ENCODE results near the gene PDGFD.

Gene PDGFD

DNA sequence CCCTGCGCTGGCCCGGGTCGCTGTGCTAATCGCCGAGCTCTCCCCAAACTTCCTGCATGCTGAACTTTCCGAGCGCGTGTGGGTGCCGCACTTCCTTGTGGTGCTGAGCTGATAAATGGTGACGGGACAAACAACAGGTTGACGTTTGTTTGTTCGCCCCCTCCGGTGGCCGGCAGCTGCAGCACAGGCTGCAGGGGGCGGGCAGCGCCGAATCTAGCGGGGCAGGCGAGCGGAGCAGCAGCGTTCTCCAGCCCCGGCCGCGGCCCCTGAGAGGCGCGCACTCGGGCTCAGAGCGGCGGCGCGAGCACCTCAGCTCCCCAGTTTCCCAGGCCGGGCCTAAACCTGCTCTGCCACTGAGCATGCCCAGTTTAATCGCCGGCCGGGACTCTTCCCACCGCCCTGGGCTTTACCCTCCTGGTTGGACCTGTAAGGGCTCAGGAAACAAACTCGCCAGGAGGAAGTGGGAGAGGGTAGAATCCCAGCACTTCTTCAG, at the start of gene PDGFD:
TSS of gene PDGFD (minus strand) at position 120 of the 493 bp plus-strand sequence.
- Mint-ChIP-seq H3K4me1 (peaks cover 8% of the 10 kb centered on the region), H3K4me3 (peak within 1 kb of the TSS; percentile 65 to 78), H3K27me3 (peaks cover 40% of the 10 kb centered on the region), H3K27ac (no peak within 1 kb of the TSS), H3K9me3 (no peaks in the 10 kb centered on the region)
- DNase-seq (peak; percentile 16 to 23), ATAC-seq (peak; percentile 69)

DNA sequence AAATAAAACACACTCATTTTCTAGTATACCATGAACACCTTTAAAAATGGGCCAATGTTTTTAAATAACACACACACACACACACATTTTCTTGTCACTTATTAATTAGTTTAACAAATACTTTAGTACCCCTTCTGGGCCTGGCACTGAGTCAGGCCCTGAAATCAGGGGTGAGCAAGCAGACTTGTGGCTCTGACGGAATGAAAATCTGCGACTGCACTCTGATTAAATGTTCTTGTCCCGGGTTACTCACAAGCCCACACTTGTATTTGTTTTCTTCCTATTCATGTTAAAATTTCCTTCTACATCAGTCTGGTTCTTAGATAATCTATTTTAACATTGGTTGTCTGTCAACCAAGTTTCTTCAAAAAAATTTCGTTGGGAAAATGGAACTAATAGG, 43.0 kb upstream of the PDGFD start:
- Mint-ChIP-seq H3K4me3 (no peak overlapping the region), H3K27ac (no peak overlapping the region), H3K27me3 (no peaks in the 10 kb centered on the region), H3K9me3 (peaks cover 7% of the 10 kb centered on the region in 2 donors), H3K4me1 (no peaks in the 10 kb centered on the region)
- DNase-seq (no peak), ATAC-seq (no peak)

DNA sequence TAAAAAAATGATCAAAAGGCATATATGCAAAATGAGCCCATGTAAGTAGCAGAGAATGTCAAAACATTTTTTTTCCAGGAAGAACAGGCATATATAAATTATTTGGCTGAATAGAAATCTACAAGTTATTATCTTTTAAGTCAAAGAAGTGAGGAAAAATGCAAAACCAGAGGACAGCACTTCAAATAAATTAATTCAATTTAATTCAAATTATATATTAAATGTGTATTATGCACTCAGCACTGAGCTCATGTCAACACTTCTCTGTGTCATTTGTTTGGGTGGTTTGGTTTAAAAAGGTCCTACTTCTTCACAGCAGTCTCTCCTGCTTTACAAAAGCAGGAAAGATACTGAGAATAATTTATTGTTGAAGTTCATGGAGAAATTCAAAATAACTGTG, 41.9 kb upstream of the PDGFD start:
- H3K4me1 Mint-ChIP-seq, result no peaks in the 10 kb centered on the region
- no peaks in the 10 kb centered on the region for H3K9me3 Mint-ChIP-seq
- H3K4me3 Mint-ChIP-seq, result no peak overlapping the region
- no peak for ATAC-seq
- DNase-seq, result no peak
- H3K27me3 Mint-ChIP-seq, result no peaks in the 10 kb centered on the region
- no peak overlapping the region for H3K27ac Mint-ChIP-seq

DNA sequence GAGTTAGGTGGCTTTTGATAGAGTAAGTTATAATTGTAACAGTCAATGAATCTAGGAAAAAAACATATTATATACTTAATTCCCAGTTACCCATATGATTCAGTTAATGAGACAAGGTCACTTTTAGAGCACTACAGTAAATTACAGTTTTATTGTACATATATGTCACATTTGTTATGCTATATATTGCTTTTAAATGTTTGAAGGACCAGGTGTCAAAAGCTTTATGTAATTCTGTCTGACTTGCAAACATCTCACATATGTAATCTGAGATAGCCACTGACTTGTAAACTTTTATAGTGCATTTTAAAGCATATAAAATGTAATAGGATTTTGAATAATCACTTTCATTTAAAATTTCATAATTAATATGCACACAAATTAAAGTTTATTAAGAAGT, 36.7 kb upstream of the PDGFD start:
- DNase-seq (no peak), ATAC-seq (no peak)
- H3K9me3 Mint-ChIP-seq, result no peaks in the 10 kb centered on the region
- no peaks in the 10 kb centered on the region for H3K4me1 Mint-ChIP-seq
- no peak overlapping the region for H3K4me3 Mint-ChIP-seq
- no peaks in the 10 kb centered on the region for H3K27me3 Mint-ChIP-seq
- H3K27ac Mint-ChIP-seq, result no peak overlapping the region

GRCh38 chr11:104199053-104199452, 35.1 kb upstream of the PDGFD start:
- Mint-ChIP-seq H3K27ac (no peak overlapping the region), H3K4me3 (no peak overlapping the region), H3K9me3 (no peaks in the 10 kb centered on the region), H3K27me3 (no peaks in the 10 kb centered on the region), H3K4me1 (no peaks in the 10 kb centered on the region)
- no peak for DNase-seq
- ATAC-seq, result no peak

DNA sequence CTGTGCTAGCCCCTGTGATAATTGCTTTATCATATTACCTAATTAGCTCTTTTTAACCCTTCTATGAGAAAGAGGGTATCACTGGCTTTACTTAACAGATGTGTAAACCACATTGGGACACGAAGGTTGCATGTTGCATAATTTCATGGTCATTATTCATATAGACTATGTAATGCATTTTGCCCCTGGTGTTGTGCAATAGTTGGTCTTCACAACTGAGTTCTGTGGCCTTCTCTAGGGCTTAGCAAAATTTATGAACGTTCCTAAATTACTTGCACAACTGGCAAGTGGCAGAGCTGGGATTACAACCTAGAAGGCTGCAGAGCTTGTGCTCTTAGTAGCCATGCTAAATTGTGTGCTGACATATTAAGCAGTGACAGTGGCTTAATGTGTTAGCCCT, 34.6 kb upstream of the PDGFD start:
- no peak overlapping the region for H3K4me3 Mint-ChIP-seq
- no peak for DNase-seq
- H3K4me1 Mint-ChIP-seq, result no peaks in the 10 kb centered on the region
- ATAC-seq, result no peak
- H3K27me3 Mint-ChIP-seq, result no peaks in the 10 kb centered on the region
- no peak overlapping the region for H3K27ac Mint-ChIP-seq
- H3K9me3 Mint-ChIP-seq, result no peaks in the 10 kb centered on the region

DNA sequence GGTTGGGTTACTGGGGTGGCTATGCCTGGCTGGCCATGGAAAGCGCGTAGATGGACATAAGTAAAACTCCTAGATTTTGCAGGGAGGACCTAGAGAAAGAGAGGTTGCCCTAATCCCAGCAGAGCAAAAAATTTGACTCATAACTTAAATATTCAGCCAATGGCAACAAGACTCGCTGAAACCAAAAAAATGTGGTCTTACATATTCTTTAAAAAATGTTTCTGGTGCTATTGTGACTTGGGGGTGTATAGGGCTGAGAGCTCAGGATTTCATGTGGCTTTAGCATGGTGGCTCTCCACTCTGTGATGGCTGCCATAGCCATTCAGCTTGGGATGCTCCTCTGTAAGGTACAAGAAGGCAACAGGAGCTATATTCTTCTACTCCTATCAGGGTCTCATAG, 27.2 kb upstream of the PDGFD start:
- ATAC-seq, result no peak
- no peak overlapping the region for H3K27ac Mint-ChIP-seq
- no peaks in the 10 kb centered on the region for H3K4me1 Mint-ChIP-seq
- peaks cover 0 to 6% of the 10 kb centered on the region in 2 donors for H3K9me3 Mint-ChIP-seq
- DNase-seq, result no peak
- H3K4me3 Mint-ChIP-seq, result no peak overlapping the region
- H3K27me3 Mint-ChIP-seq, result no peaks in the 10 kb centered on the region

- Mint-ChIP-seq H3K4me3 (no peak overlapping the region), H3K27ac (no peak overlapping the region), H3K27me3 (no peaks in the 10 kb centered on the region), H3K4me1 (no peaks in the 10 kb centered on the region), H3K9me3 (no peaks in the 10 kb centered on the region)
- DNase-seq (no peak), ATAC-seq (no peak)
Observed at GRCh38 chr11:104183593-104183992, 19.6 kb upstream of the PDGFD start.

DNA sequence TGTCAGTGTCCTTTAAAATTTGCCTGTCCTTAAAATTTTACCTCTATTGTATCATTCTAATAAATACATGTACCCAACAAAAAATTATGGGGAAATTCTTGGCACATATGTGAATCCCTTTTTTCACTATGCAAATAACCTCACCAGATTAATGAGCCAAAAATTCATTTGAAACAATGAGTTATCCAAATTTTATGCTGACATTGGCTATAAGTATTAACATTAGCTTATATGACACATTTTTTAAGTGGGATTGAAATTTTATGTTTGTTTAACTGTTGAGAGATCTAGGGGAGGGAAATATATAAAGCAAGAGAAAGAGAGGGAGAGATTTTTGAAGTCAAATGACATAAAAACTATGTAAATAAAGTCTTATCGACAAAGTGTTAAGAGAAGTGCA, 11.8 kb upstream of the PDGFD start:
- H3K27ac Mint-ChIP-seq, result no peak overlapping the region
- no peak for DNase-seq
- no peaks in the 10 kb centered on the region for H3K9me3 Mint-ChIP-seq
- no peaks in the 10 kb centered on the region for H3K4me1 Mint-ChIP-seq
- H3K4me3 Mint-ChIP-seq, result no peak overlapping the region
- H3K27me3 Mint-ChIP-seq, result no peaks in the 10 kb centered on the region
- ATAC-seq, result no peak

DNA sequence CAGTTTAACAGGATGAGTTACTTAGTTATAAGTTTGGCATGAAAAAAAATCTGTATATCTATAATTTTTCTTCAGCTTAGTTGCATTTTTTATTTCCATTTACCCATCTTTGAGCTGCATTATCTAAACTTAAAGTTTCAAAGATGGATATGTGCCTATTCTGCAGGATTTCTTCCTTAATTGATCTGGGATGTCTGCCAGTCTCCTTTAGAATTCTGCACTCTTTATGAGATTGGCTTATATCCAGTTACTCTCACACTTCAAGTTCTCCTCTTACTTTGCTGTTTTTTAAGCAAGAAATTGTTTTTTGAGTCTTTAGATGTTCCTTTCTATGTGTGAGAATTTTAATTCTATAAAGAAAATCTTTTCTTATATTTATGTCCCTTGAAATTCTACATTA, 5.1 kb upstream of the PDGFD start:
- no peak for ATAC-seq
- Mint-ChIP-seq H3K27me3 (peaks cover 19% of the 10 kb centered on the region), H3K4me3 (no peak overlapping the region), H3K9me3 (no peaks in the 10 kb centered on the region), H3K4me1 (no peaks in the 10 kb centered on the region), H3K27ac (no peak overlapping the region)
- DNase-seq, result no peak

- peak; percentile 35 for ATAC-seq
- Mint-ChIP-seq H3K27ac (no peak overlapping the region), H3K4me3 (no peak overlapping the region), H3K4me1 (peaks cover 8% of the 10 kb centered on the region), H3K27me3 (peaks cover 40% of the 10 kb centered on the region), H3K9me3 (no peaks in the 10 kb centered on the region)
- no peak for DNase-seq
Observed at GRCh38 chr11:104165014-104165413, 1.1 kb upstream of the PDGFD start.

DNA sequence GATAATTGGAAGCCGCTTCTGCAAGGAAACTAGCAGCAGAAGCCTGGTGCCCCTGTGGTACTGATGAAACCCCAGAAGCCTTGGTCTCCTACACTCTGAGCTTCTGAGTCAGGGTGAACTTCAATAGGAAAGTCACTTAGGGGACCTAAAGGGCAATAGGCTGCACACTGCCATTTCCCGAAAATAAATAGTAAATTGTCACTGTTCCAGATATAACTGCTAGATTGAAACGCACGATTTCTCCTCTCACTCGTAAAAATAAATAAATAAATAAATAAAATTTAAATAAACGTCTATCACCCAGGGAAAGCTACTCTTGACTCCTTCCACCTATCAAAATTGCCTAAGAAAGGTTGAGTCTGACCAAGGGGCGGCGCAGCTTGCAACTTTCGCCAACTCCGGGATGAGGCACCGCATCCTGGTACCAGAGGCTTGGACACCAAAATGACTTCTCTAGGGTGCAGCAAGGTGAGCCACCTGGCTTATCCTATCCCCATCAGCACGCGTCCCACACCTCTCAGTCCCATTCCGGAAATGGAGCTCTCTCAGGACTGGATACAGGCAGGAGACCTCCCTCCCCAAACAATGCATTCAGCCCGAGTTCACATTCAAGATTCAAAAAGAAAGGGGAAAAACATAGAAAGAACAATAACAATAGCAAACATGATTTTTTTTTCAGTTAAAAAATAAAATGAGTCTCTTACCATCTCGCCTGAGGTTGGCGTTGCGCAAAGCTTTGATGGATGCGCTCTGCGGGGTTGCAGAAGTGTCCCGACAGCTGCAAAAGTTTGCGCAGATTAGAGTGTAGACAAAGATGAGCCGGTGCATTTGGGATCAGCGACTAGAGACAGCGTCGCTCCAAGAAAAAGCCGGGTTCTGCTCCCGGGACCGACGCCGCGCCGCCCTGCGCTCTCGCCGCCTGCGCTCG, 583 bp downstream of the PDGFD start:
- H3K9me3 Mint-ChIP-seq, result no peaks in the 10 kb centered on the region
- no peak overlapping the region for H3K27ac Mint-ChIP-seq
- peak overlapping the region; percentile 65 to 78 for H3K4me3 Mint-ChIP-seq
- no peak for DNase-seq
- peaks cover 8% of the 10 kb centered on the region for H3K4me1 Mint-ChIP-seq
- peaks cover 40% of the 10 kb centered on the region for H3K27me3 Mint-ChIP-seq
- ATAC-seq, result no peak

DNA sequence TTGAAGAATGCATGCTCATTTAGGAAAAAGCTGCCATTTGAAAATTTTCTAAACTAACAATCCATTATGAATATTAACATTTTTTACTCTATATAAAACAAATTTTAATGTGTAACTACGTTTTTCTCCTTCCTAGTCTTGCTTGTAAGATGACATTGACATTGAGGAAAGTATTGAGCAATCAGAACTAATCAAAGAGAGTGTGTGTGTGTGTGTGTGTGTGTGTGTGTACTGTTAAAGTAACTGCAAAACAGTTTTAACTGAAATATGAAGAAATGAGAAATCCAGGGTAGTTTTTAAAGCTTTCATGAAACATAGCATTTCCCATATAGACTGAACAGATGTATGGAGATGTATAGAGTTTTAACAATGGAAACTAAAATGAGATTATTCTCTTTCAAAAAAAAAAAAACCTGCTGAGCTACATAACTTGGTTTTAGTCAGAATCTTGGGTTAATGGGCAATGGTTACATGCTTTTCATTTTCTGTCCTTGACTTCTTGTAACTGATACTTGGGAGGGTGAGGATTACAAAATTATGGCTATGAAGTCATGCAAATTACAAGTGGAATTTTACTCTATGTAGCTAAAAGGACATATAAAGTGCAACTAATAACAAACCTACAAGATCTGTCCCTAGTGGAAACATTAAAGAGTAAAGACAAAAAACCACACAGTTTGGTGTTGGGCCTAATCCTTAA, 2.0 kb downstream of the PDGFD start:
- Mint-ChIP-seq H3K9me3 (no peaks in the 10 kb centered on the region), H3K27ac (no peak overlapping the region), H3K27me3 (peaks cover 40% of the 10 kb centered on the region), H3K4me1 (peaks cover 8% of the 10 kb centered on the region), H3K4me3 (no peak overlapping the region)
- DNase-seq, result no peak
- ATAC-seq, result no peak

DNA sequence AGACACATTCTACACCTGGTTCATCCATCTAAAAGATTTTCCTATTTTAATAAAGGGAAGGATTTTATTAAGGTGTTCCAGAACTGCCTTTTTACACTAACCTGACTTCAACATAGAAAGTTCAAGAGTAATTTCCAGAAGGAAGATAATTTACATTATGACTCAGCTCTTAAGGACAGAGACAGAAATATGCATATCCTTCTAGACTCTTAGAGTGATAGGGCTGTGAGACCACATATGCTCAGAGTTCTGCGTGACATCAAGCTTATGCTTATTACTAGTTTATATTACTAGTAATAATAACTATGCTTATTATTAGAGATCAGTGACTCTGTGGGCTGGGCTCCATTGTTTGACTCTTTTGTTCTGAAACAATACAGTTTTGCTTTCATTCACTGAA, 4.6 kb downstream of the PDGFD start:
- peaks cover 23% of the 10 kb centered on the region for H3K27me3 Mint-ChIP-seq
- peaks cover 8% of the 10 kb centered on the region for H3K4me1 Mint-ChIP-seq
- no peaks in the 10 kb centered on the region for H3K9me3 Mint-ChIP-seq
- H3K27ac Mint-ChIP-seq, result no peak overlapping the region
- DNase-seq, result no peak
- H3K4me3 Mint-ChIP-seq, result no peak overlapping the region
- ATAC-seq, result no peak

DNA sequence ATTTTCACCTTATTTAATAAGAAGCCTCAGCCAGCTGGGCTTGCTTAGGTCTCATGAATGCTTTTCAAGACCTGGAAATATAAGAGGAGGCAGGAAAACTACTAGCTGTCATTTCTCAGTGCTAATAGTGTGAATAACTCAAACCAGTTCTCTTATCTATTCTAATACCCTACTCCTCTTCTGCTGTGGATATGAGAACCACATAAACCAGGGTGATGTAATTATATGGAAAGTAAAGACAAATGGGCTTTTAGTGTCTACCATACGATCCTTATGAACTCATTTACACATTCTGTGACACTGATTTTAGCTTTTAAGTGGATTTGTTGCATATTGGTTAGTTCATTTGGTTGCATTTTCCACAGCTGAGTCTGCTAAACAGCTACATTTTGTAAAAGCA, 8.6 kb downstream of the PDGFD start:
- H3K27me3 Mint-ChIP-seq, result no peaks in the 10 kb centered on the region
- no peaks in the 10 kb centered on the region for H3K9me3 Mint-ChIP-seq
- ATAC-seq (no peak), DNase-seq (no peak)
- no peak overlapping the region for H3K4me3 Mint-ChIP-seq
- no peak overlapping the region for H3K27ac Mint-ChIP-seq
- H3K4me1 Mint-ChIP-seq, result no peaks in the 10 kb centered on the region

- Mint-ChIP-seq H3K4me1 (no peaks in the 10 kb centered on the region), H3K4me3 (no peak overlapping the region), H3K9me3 (no peaks in the 10 kb centered on the region), H3K27me3 (no peaks in the 10 kb centered on the region), H3K27ac (no peak overlapping the region)
- no peak for ATAC-seq
- no peak for DNase-seq
Observed at GRCh38 chr11:104154296-104154695, 9.7 kb downstream of the PDGFD start.

Data from stimulated activated naive CD8-positive, alpha-beta T cell treated with anti-CD3 and anti-CD28 coated beads, Interleukin-15, amount 100 ng/mL, for 72 hours (primary cell).